Tibial artery (tissue), 4 donors: Measurements from ENCODE around the gene GATAD2B.

Experiments
- DNase-seq, 2 donors: peaks; one replicate each; pipeline ENCODE4 v3.0.0-alpha.2; 2019
- H3K27ac ChIP-seq, 2 donors: fragments of 200-600 bp; sonication (generic) in 1 of 2; 1 replicate in 1 of 2; 2 replicates in 1 of 2; pipeline ENCODE4 v1.5.1; 2018 to 2019; ENCODE audit warnings: mild to moderate bottlenecking in 1 of 2
- H3K27me3 ChIP-seq, 2 donors: fragments of 200-600 bp; sonication (generic) in 1 of 2; one replicate each; pipeline versions ENCODE4 v1.5.1 to v1.6.0; 2016 to 2019
- H3K36me3 ChIP-seq, 3 donors: fragments of 200-600 bp; sonication (generic) in 2 of 3; one replicate each; pipeline ENCODE4 v1.5.1; 2016 to 2019; ENCODE audit warnings: mild to moderate bottlenecking in 2 of 3
- H3K4me1 ChIP-seq, 4 donors: fragments of 200-600 bp; sonication (generic) in 2 of 4; 1 replicate in 3 of 4; 2 replicates in 1 of 4; pipeline ENCODE4 v1.5.1; 2016 to 2019
- H3K4me3 ChIP-seq, 2 donors: fragments of 200-600 bp; sonication (generic) in 1 of 2; 1 replicate in 1 of 2; 2 replicates in 1 of 2; pipeline ENCODE4 v1.5.1; 2018 to 2019; ENCODE audit warnings: mild to moderate bottlenecking in 2 of 2
- H3K9me3 ChIP-seq, 3 donors: fragments of 200-600 bp; sonication (generic) in 1 of 3; one replicate each; pipeline ENCODE4 v1.5.1; 2016 to 2019
- CTCF ChIP-seq, 2 experiments: fragments of 200-600 bp in 1 of 2; fragments of 450-650 bp in 1 of 2; IDR thresholded peaks; one replicate each; pipeline ENCODE4 v1.5.1; 2017 to 2019; ENCODE audit warnings: antibody characterized with exemption in 2 of 2, mild to moderate bottlenecking in 1 of 2, moderate library complexity in 1 of 2
- intact Hi-C: fragments of 100-400 bp; cut with DNase I; formaldehyde crosslinking; loops from one replicate; pipeline ENCODE4 v1.15.0; 2023; ENCODE audit warnings: low total_unique reads

GATAD2B gene

GRCh38 chr1:153801786-153802697 lies 120.7 kb downstream of the GATAD2B start:
- Histone ChIP-seq H3K36me3 (peaks cover 0 to 34% (median 0%) of the 10 kb centered on the region in 3 donors), H3K27ac (no peak overlapping the region), H3K4me1 (no peaks in the 10 kb centered on the region), H3K4me3 (no peak overlapping the region), H3K9me3 (no peaks in the 10 kb centered on the region), H3K27me3 (no peaks in the 10 kb centered on the region)
- intact Hi-C loops = loop anchor here (10.0 kb wide), 1 partner anchor 463 kb away; no protein-coding TSS in a partner anchor
- peak; percentile 8 to 46 for DNase-seq
- TF ChIP-seq CTCF (IDR thresholded peaks at IDR 0.05) = no peak

- H3K4me1 ChIP-seq = no peaks in the 10 kb centered on the region
- no peaks in the 10 kb centered on the region for H3K9me3 ChIP-seq
- no peak for DNase-seq
- intact Hi-C loops = loop anchor here (10.0 kb wide), 1 partner anchor 464 kb away; no protein-coding TSS in a partner anchor
- no peak overlapping the region for H3K4me3 ChIP-seq
- peaks cover 0 to 28% (median 0%) of the 10 kb centered on the region in 3 donors for H3K36me3 ChIP-seq
- H3K27ac ChIP-seq = no peak overlapping the region
- no peaks in the 10 kb centered on the region for H3K27me3 ChIP-seq
- TF ChIP-seq CTCF (IDR thresholded peaks at IDR 0.05) = no peak
Observed at GRCh38 chr1:153801028-153801625, 121.6 kb downstream of the GATAD2B start.

- intact Hi-C loops = loop anchor here (10.0 kb wide), 1 partner anchor 464 kb away; no protein-coding TSS in a partner anchor
- Histone ChIP-seq H3K27me3 (no peaks in the 10 kb centered on the region), H3K4me1 (no peaks in the 10 kb centered on the region), H3K36me3 (peaks cover 0 to 24% (median 0%) of the 10 kb centered on the region in 3 donors), H3K4me3 (no peak overlapping the region), H3K27ac (no peak overlapping the region), H3K9me3 (no peaks in the 10 kb centered on the region)
- TF ChIP-seq CTCF (IDR thresholded peaks at IDR 0.05) = no peak
- DNase-seq = peak in 1 of 2 donors; percentile 43
Observed at GRCh38 chr1:153800516-153800915, 122.3 kb downstream of the GATAD2B start.

GRCh38 chr1:153799566-153800465 lies 123.0 kb downstream of the GATAD2B start:
- intact Hi-C loops = loop anchor here (10.0 kb wide), 1 partner anchor 465 kb away; no protein-coding TSS in a partner anchor
- H3K27me3 ChIP-seq = no peaks in the 10 kb centered on the region
- H3K4me3 ChIP-seq = no peak overlapping the region
- TF ChIP-seq CTCF (IDR thresholded peaks at IDR 0.05) = no peak
- peaks cover 0 to 17% (median 0%) of the 10 kb centered on the region in 3 donors for H3K36me3 ChIP-seq
- peak; percentile 17 to 63 for DNase-seq
- H3K27ac ChIP-seq = no peak overlapping the region
- no peaks in the 10 kb centered on the region for H3K9me3 ChIP-seq
- no peaks in the 10 kb centered on the region for H3K4me1 ChIP-seq

- H3K27me3 ChIP-seq = no peaks in the 10 kb centered on the region
- intact Hi-C loops = no loop called here
- no peak for TF ChIP-seq CTCF (IDR thresholded peaks at IDR 0.05)
- H3K9me3 ChIP-seq = no peaks in the 10 kb centered on the region
- H3K36me3 ChIP-seq = peaks cover 0 to 17% (median 0%) of the 10 kb centered on the region in 3 donors
- no peaks in the 10 kb centered on the region for H3K4me1 ChIP-seq
- DNase-seq = peak; percentile 16 to 33
- no peak overlapping the region for H3K4me3 ChIP-seq
- H3K27ac ChIP-seq = no peak overlapping the region
Observed at GRCh38 chr1:153799016-153799415, 123.8 kb downstream of the GATAD2B start.
